Memory B cell (primary cell): ENCODE measurements around the gene CCDC40.

Experiments
- ATAC-seq: fragments of 150-1000 bp; cut with Tn5 transposase; 2 replicates; pipeline ENCODE4 v1.10.0; 2021; ENCODE audit warnings: low read depth, mild to moderate bottlenecking, moderate library complexity
- DNase-seq, 2 donors: peaks; one replicate each; pipeline ENCODE4 v3.0.0; 2022; ENCODE audit warnings: low spot score in 2 of 2
- H3K27ac Mint-ChIP-seq: one replicate; pipeline ENCODE4 v1.8.0; 2022; ENCODE audit warnings: mild to moderate bottlenecking, moderate library complexity, mixed read lengths
- H3K27me3 Mint-ChIP-seq: one replicate; pipeline ENCODE4 v1.8.0; 2022; ENCODE audit warnings: mixed read lengths
- H3K36me3 Mint-ChIP-seq: one replicate; pipeline ENCODE4 v1.8.0; 2022; ENCODE audit warnings: mild to moderate bottlenecking, mixed read lengths
- H3K4me1 Mint-ChIP-seq: one replicate; pipeline ENCODE4 v1.8.0; 2022; ENCODE audit warnings: mixed read lengths
- H3K4me3 Mint-ChIP-seq: one replicate; pipeline ENCODE4 v1.8.0; 2022; ENCODE audit warnings: mild to moderate bottlenecking, moderate library complexity, mixed read lengths
- H3K9me3 Mint-ChIP-seq: one replicate; pipeline ENCODE4 v1.8.0; 2022; ENCODE audit warnings: mixed read lengths

The CCDC40 gene

GRCh38 chr17:80132906-80133625, 96.6 kb downstream of the CCDC40 start:
- no peak overlapping the region for H3K4me3 Mint-ChIP-seq
- peaks cover 31% of the 10 kb centered on the region for H3K36me3 Mint-ChIP-seq
- peaks cover 2% of the 10 kb centered on the region for H3K27me3 Mint-ChIP-seq
- no peaks in the 10 kb centered on the region for H3K9me3 Mint-ChIP-seq
- no peak overlapping the region for H3K27ac Mint-ChIP-seq
- DNase-seq (no peak), ATAC-seq (no peak)
- H3K4me1 Mint-ChIP-seq, result no peaks in the 10 kb centered on the region

- no peaks in the 10 kb centered on the region for H3K9me3 Mint-ChIP-seq
These were observed 97.2 kb downstream of the CCDC40 start for GRCh38 chr17:80133626-80133970.

GRCh38 chr17:80137131-80137530, 100.7 kb downstream of the CCDC40 start:
- H3K4me1 Mint-ChIP-seq, result no peaks in the 10 kb centered on the region
- no peak for ATAC-seq
- no peak overlapping the region for H3K4me3 Mint-ChIP-seq
- no peak overlapping the region for H3K27ac Mint-ChIP-seq
- DNase-seq, result no peak
- H3K36me3 Mint-ChIP-seq, result peaks cover 44% of the 10 kb centered on the region
- H3K9me3 Mint-ChIP-seq, result no peaks in the 10 kb centered on the region
- no peaks in the 10 kb centered on the region for H3K27me3 Mint-ChIP-seq

More at GRCh38 chr17:80133626-80133970, 97.2 kb downstream of the CCDC40 start:
- H3K27ac Mint-ChIP-seq, result no peak overlapping the region
- DNase-seq, result no peak
- H3K4me1 Mint-ChIP-seq, result no peaks in the 10 kb centered on the region
- no peak overlapping the region for H3K4me3 Mint-ChIP-seq
- ATAC-seq, result no peak
- H3K36me3 Mint-ChIP-seq, result peaks cover 34% of the 10 kb centered on the region
- H3K27me3 Mint-ChIP-seq, result peaks cover 2% of the 10 kb centered on the region

GRCh38 chr17:80138856-80139426, 102.5 kb downstream of the CCDC40 start:
- Mint-ChIP-seq H3K4me1 (no peaks in the 10 kb centered on the region), H3K9me3 (no peaks in the 10 kb centered on the region), H3K27me3 (no peaks in the 10 kb centered on the region), H3K27ac (no peak overlapping the region), H3K4me3 (no peak overlapping the region), H3K36me3 (peaks cover 42% of the 10 kb centered on the region)
- ATAC-seq (no peak), DNase-seq (no peak)

- no peak overlapping the region for H3K27ac Mint-ChIP-seq
- no peak overlapping the region for H3K4me3 Mint-ChIP-seq
These were observed 105.2 kb downstream of the CCDC40 start for GRCh38 chr17:80141463-80142165.

GRCh38 chr17:80142929-80143328, 106.5 kb downstream of the CCDC40 start:
- peaks cover 16% of the 10 kb centered on the region for H3K4me1 Mint-ChIP-seq
- H3K27ac Mint-ChIP-seq, result no peak overlapping the region
- no peaks in the 10 kb centered on the region for H3K27me3 Mint-ChIP-seq
- ATAC-seq, result no peak
- no peaks in the 10 kb centered on the region for H3K9me3 Mint-ChIP-seq
- peaks cover 17% of the 10 kb centered on the region for H3K36me3 Mint-ChIP-seq
- no peak for DNase-seq
- H3K4me3 Mint-ChIP-seq, result no peak overlapping the region

More at GRCh38 chr17:80141463-80142165, 105.2 kb downstream of the CCDC40 start:
- ATAC-seq (no peak), DNase-seq (no peak)
- H3K9me3 Mint-ChIP-seq, result no peaks in the 10 kb centered on the region
- peaks cover 30% of the 10 kb centered on the region for H3K36me3 Mint-ChIP-seq
- peaks cover 16% of the 10 kb centered on the region for H3K4me1 Mint-ChIP-seq
- H3K27me3 Mint-ChIP-seq, result no peaks in the 10 kb centered on the region

- peaks cover 18% of the 10 kb centered on the region for H3K4me1 Mint-ChIP-seq
- no peak for DNase-seq
- peak overlapping the region; percentile 93 for H3K27ac Mint-ChIP-seq
- no peaks in the 10 kb centered on the region for H3K27me3 Mint-ChIP-seq
- H3K36me3 Mint-ChIP-seq, result peaks cover 3% of the 10 kb centered on the region
- H3K4me3 Mint-ChIP-seq, result peak overlapping the region; percentile 86
- ATAC-seq, result no peak
- no peaks in the 10 kb centered on the region for H3K9me3 Mint-ChIP-seq
These were observed 108.9 kb downstream of the CCDC40 start for GRCh38 chr17:80145076-80146075.

- no peak for ATAC-seq
- H3K4me1 Mint-ChIP-seq, result peaks cover 18% of the 10 kb centered on the region
- no peak for DNase-seq
These were observed 109.9 kb downstream of the CCDC40 start for GRCh38 chr17:80146121-80147034.

GRCh38 chr17:80147035-80147822, 110.8 kb downstream of the CCDC40 start, which contains the start of gene EIF4A3:
TSS of gene EIF4A3 (minus strand) at chr17:80147128. CDS start at chr17:80146961, 167 bp downstream.
- peaks cover 3% of the 10 kb centered on the region for H3K36me3 Mint-ChIP-seq
- DNase-seq (peak; percentile 85 to 96), ATAC-seq (peak; percentile 92)
- H3K9me3 Mint-ChIP-seq, result no peaks in the 10 kb centered on the region
- peaks cover 22% of the 10 kb centered on the region for H3K4me1 Mint-ChIP-seq
- H3K27me3 Mint-ChIP-seq, result no peaks in the 10 kb centered on the region
- peak within 1 kb of the TSS; percentile 98 for H3K4me3 Mint-ChIP-seq
- H3K27ac Mint-ChIP-seq, result peak within 1 kb of the TSS; percentile 93

More at GRCh38 chr17:80146121-80147034, 109.9 kb downstream of the CCDC40 start:
- peaks cover 3% of the 10 kb centered on the region for H3K36me3 Mint-ChIP-seq
- H3K27me3 Mint-ChIP-seq, result no peaks in the 10 kb centered on the region
- peak overlapping the region; percentile 93 for H3K27ac Mint-ChIP-seq
- no peaks in the 10 kb centered on the region for H3K9me3 Mint-ChIP-seq
- H3K4me3 Mint-ChIP-seq, result peak overlapping the region; percentile 98
